Measurements from ENCODE around the gene SLC35B1. TPM values are rescaled to one million over a fixed set of nuclear protein-coding genes. Genes with fewer than 3 reads are reported as not detected.
A peak's percentile ranks its signal among the peaks of the same experiment; 100 is the strongest.

Gene SLC35B1
- total and polyA plus RNA-seq, 2 donors (not counting 3 experiments of a cell fraction or from before 2014, with no cell fraction given): 87.0 to 142 TPM

DNA sequence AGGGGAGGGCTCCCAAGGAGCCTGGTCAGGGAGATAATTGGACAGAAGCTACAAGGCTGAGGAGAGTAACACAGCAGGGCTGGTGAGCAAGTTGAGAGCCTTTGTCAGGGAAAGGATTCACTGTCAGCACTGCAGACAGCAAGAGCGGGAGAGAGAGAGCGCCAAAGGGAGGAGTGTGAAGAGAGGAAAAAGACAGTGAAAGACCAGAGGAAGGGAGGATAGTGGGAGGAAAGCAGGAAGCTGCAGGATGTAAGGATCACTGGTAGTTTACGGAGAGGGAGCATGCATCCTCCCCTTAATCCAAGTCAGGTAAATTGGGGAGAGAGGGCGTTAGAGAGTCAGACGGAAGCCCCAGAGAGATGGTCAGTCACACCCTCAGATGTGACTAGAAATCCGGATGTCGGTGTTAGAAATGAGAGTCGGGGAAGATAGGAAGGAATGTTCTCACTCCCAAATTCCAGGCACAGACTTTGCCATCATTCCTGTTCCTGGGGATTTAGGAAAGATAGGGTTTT lies 16.0 kb downstream of the SLC35B1 start:
- H2AFZ ChIP-seq (ENCODE audit: low read depth, low read length): peak overlapping the region; percentile 7
- no peak for DNase-seq (ENCODE audit: low read depth, low spot score)
- H3K9me3 ChIP-seq (replicated peaks; ENCODE audit: control insufficient read depth, insufficient read depth, low read length): no peaks in the 10 kb centered on the region
- no peak overlapping the region for H3K4me3 ChIP-seq (replicated peaks in 1 of 3; ENCODE audit: insufficient read depth in 1 of 3, low read depth in 1 of 3, low read length in 3 of 3)
- no peak overlapping the region for H3K4me2 ChIP-seq (ENCODE audit: insufficient read depth, low read length)
- H3K4me1 ChIP-seq (ENCODE audit: control insufficient read depth, extremely low read depth, insufficient read depth, low read length): peaks cover 44% of the 10 kb centered on the region
- H3K9me1 ChIP-seq (replicated peaks; ENCODE audit: control insufficient read depth, extremely low read depth, insufficient read depth, low read length): no peaks in the 10 kb centered on the region
- H3K36me3 ChIP-seq (ENCODE audit: control insufficient read depth in 2 of 2, extremely low read depth in 1 of 2, insufficient read depth in 2 of 2, low read length in 2 of 2): no peaks in the 10 kb centered on the region
- POLR2A ChIA-PET: interaction anchor here (1.0 kb wide), 1 partner anchor 14 kb away, joined by 3 read pairs; the partner anchor contains the start of gene SPOP
- dilution Hi-C loops (cut with MboI; ENCODE audit: extremely low pct_ligation_motif_present, low sequenced_read_pairs) (no loop called here), intact Hi-C loops (cut with micrococcal nuclease) (no loop called here)
- no peaks in the 10 kb centered on the region for H3K79me2 ChIP-seq (ENCODE audit: control insufficient read depth, insufficient read depth, low read length)
- CTCF ChIA-PET: interaction anchor here (0.7 to 24.3 kb wide), 14 partner anchors 10 to 305 kb away, joined by 3 to 786 read pairs (median 4); partner anchors contain the start of genes NXPH3 and SPOP
- BruUV-seq (replicated peaks): no TSS peak
- FAIRE-seq: no peak
- no peak overlapping the region for H3K9ac ChIP-seq (replicated peaks; ENCODE audit: extremely low read depth, insufficient read depth, low read length)
- H4K20me1 ChIP-seq (replicated peaks; ENCODE audit: control insufficient read depth, extremely low read depth, insufficient read depth, low read length): no peaks in the 10 kb centered on the region
- H3K27ac ChIP-seq (ENCODE audit: insufficient read depth, low read depth, low read length): no peak overlapping the region
- H3K27me3 ChIP-seq (ENCODE audit: control insufficient read depth in 2 of 2, insufficient read depth in 2 of 2, low read length in 2 of 2): no peaks in the 10 kb centered on the region
- TF ChIP-seq EZH2 (IDR thresholded peaks at IDR 0.05; ENCODE audit: borderline replicate concordance, low read depth, low read length, severe bottlenecking): no peak
- TF ChIP-seq, protein P1, sequence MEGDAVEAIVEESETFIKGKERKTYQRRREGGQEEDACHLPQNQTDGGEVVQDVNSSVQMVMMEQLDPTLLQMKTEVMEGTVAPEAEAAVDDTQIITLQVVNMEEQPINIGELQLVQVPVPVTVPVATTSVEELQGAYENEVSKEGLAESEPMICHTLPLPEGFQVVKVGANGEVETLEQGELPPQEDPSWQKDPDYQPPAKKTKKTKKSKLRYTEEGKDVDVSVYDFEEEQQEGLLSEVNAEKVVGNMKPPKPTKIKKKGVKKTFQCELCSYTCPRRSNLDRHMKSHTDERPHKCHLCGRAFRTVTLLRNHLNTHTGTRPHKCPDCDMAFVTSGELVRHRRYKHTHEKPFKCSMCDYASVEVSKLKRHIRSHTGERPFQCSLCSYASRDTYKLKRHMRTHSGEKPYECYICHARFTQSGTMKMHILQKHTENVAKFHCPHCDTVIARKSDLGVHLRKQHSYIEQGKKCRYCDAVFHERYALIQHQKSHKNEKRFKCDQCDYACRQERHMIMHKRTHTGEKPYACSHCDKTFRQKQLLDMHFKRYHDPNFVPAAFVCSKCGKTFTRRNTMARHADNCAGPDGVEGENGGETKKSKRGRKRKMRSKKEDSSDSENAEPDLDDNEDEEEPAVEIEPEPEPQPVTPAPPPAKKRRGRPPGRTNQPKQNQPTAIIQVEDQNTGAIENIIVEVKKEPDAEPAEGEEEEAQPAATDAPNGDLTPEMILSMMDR (IDR thresholded peaks at IDR 0.05; ENCODE audit: extremely low read depth in 1 of 2, insufficient read depth in 1 of 2, low read depth in 1 of 2, low read length in 2 of 2): no peak
- TF ChIP-seq GATA2 (IDR thresholded peaks at IDR 0.05; ENCODE audit: insufficient read depth, insufficient read length, low read depth, low read length): no peak
- TF ChIP-seq POLR2AphosphoS5 (IDR thresholded peaks at IDR 0.05; ENCODE audit: insufficient read depth, low read depth, low read length): no peak
- no peak for TF ChIP-seq JUN (IDR thresholded peaks at IDR 0.05; ENCODE audit: borderline replicate concordance, insufficient read depth, insufficient read length, low read depth)

Data from endothelial cell of umbilical vein (primary cell).